ENCODE data around the gene KLC4.

DNA sequence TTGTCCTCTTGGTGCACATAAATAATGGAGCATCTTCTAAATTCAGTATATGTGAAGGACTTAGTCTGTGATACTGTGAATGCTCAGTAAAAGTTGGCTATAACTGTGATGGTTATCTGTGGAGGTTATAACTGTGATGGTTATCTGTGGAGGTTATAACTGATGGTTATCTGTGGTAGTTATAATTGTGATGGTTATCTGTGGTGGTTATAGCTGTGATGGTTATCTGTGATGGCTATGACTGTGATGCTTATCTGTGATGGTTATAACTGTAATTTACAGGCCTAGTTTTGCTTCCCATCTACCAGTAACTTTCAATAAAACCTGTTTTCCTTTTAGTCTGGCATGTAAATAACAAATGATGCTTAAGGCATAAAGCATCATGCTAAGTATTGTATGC, 33.2 kb downstream of the KLC4 start:
- TF ChIP-seq POLR2A (IDR thresholded peaks at IDR 0.05) (no peak), EP300 (IDR thresholded peaks at IDR 0.05) (no peak)
- TF ChIP-seq, protein P1, sequence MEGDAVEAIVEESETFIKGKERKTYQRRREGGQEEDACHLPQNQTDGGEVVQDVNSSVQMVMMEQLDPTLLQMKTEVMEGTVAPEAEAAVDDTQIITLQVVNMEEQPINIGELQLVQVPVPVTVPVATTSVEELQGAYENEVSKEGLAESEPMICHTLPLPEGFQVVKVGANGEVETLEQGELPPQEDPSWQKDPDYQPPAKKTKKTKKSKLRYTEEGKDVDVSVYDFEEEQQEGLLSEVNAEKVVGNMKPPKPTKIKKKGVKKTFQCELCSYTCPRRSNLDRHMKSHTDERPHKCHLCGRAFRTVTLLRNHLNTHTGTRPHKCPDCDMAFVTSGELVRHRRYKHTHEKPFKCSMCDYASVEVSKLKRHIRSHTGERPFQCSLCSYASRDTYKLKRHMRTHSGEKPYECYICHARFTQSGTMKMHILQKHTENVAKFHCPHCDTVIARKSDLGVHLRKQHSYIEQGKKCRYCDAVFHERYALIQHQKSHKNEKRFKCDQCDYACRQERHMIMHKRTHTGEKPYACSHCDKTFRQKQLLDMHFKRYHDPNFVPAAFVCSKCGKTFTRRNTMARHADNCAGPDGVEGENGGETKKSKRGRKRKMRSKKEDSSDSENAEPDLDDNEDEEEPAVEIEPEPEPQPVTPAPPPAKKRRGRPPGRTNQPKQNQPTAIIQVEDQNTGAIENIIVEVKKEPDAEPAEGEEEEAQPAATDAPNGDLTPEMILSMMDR (IDR thresholded peaks at IDR 0.05) = no peak

Data from ovary (tissue), 3 donors.